Smooth muscle cell (in vitro differentiated cells): ENCODE measurements around the gene EXOC3L4. TPM values are rescaled to one million over a fixed set of nuclear protein-coding genes. Genes with fewer than 3 reads are reported as not detected.

Source experiments
- DNase-seq: peaks from one replicate; lab custom pipeline; 2025; ENCODE audit not compliant: unreplicated experiment; lab: John Stamatoyannopoulos, UW
- H2AFZ ChIP-seq: fragments of 200-600 bp; sonication (generic); 2 replicates; pipeline ENCODE4 v1.6.0; 2016; ENCODE audit warnings: antibody characterized with exemption, low read depth, mild to moderate bottlenecking
- H3F3A ChIP-seq: fragments of 200-600 bp; sonication (generic); 2 replicates; pipeline ENCODE4 v1.6.0; 2017; ENCODE audit warnings: antibody characterized with exemption, low read depth
- H3K27ac ChIP-seq: fragments of 200-600 bp; sonication (generic); 2 replicates; pipeline ENCODE4 v1.5.1; 2016; ENCODE audit warnings: low read depth, mild to moderate bottlenecking
- H3K27me3 ChIP-seq: fragments of 200-600 bp; sonication (generic); 2 replicates; pipeline ENCODE4 v1.6.1; 2016; ENCODE audit warnings: low read depth, mild to moderate bottlenecking
- H3K36me3 ChIP-seq: fragments of 200-600 bp; sonication (generic); 2 replicates; pipeline ENCODE4 v1.5.1; 2016; ENCODE audit warnings: low read depth
- H3K4me1 ChIP-seq: fragments of 200-600 bp; sonication (generic); 2 replicates; pipeline ENCODE4 v1.5.1; 2016; ENCODE audit warnings: low read depth
- H3K4me2 ChIP-seq: fragments of 200-600 bp; sonication (generic); 2 replicates; pipeline ENCODE4 v1.6.0; 2016; ENCODE audit warnings: mild to moderate bottlenecking
- H3K4me3 ChIP-seq: fragments of 200-600 bp; sonication (generic); 2 replicates; pipeline ENCODE4 v1.5.1; 2016; ENCODE audit warnings: mild to moderate bottlenecking
- H3K79me2 ChIP-seq: fragments of 200-600 bp; sonication (generic); 2 replicates; pipeline ENCODE4 v1.6.0; 2016; ENCODE audit warnings: low read depth, mild to moderate bottlenecking
- H3K9ac ChIP-seq: fragments of 200-600 bp; sonication (generic); 2 replicates; pipeline ENCODE4 v1.6.0; 2016; ENCODE audit warnings: low read depth
- H3K9me3 ChIP-seq: fragments of 200-600 bp; sonication (generic); replicated peaks from 2 replicates; pipeline ENCODE4 v1.5.1; 2016; ENCODE audit warnings: low read depth
- H4K20me1 ChIP-seq: fragments of 200-600 bp; sonication (generic); 2 replicates; pipeline ENCODE4 v1.6.0; 2016; ENCODE audit warnings: low read depth
- CTCF ChIP-seq: fragments of 200-600 bp; sonication (generic); IDR thresholded peaks from 2 replicates; pipeline ENCODE4 v1.5.1; 2017; ENCODE audit warnings: borderline replicate concordance, mild to moderate bottlenecking, antibody characterized with exemption; ENCODE audit not compliant: insufficient read depth, poor library complexity, severe bottlenecking
- WGBS: methylation state at CpG from one replicate; pipeline ENCODE4 v1.1.7; 2016; ENCODE audit warnings: low lambda C conversion rate; 5-methylcytosine and 5-hydroxymethylcytosine counted together
- polyA plus RNA-seq: library from polyadenylated mRNA; unstranded; fragments of >200 nt; fragmentation: Nextera tagmentation; extraction: Ambion mirVana; gene quantifications from 2 replicates; pipeline ENCODE4 v1.2.1, GENCODE V29; 2016
- total RNA-seq: library from RNA; depleted of rRNA; stranded (reverse); fragments of >200 nt; gene quantifications from 2 replicates; pipeline ENCODE4 v1.2.3, GENCODE V29; 2014

EXOC3L4 gene
- total and polyA plus RNA-seq, 2 experiments from 2014 or later = not detected

GRCh38 chr14:103057372-103058163 lies 37.0 kb upstream of the EXOC3L4 start, which contains the start of gene CDC42BPB:
CDC42BPB (minus strand) TSS chr14:103057549; CDS start chr14:103057173, 376 bp downstream.
- no peak for TF ChIP-seq CTCF
- Histone ChIP-seq H3K9me3 (no peaks in the 10 kb centered on the region), H3K4me2 (peak within 1 kb of the TSS; percentile 100), H3K79me2 (peaks cover 62% of the 10 kb centered on the region), H3F3A (peaks cover 3% of the 10 kb centered on the region), H3K9ac (peak within 1 kb of the TSS; percentile 78), H3K4me3 (peak within 1 kb of the TSS; percentile 88), H3K4me1 (peaks cover 17% of the 10 kb centered on the region), H4K20me1 (peaks cover 39% of the 10 kb centered on the region), H3K27ac (peak within 1 kb of the TSS; percentile 64), H3K27me3 (no peaks in the 10 kb centered on the region), H2AFZ (peak within 1 kb of the TSS; percentile 71), H3K36me3 (no peaks in the 10 kb centered on the region)
- under 1% methylated on average over 44 of the region's 113 CpGs for WGBS
- peak; percentile 76 for DNase-seq

- Histone ChIP-seq H2AFZ (peak overlapping the region; percentile 71), H3K36me3 (no peaks in the 10 kb centered on the region), H3K9ac (peak overlapping the region; percentile 61), H3K4me2 (peak overlapping the region; percentile 100), H3F3A (peaks cover 3% of the 10 kb centered on the region), H4K20me1 (peaks cover 31% of the 10 kb centered on the region), H3K9me3 (no peaks in the 10 kb centered on the region), H3K27me3 (no peaks in the 10 kb centered on the region), H3K4me3 (peak overlapping the region; percentile 79), H3K27ac (peak overlapping the region; percentile 5), H3K4me1 (peaks cover 17% of the 10 kb centered on the region), H3K79me2 (peaks cover 53% of the 10 kb centered on the region)
- no peak for TF ChIP-seq CTCF
- WGBS = 47% methylated on average over 38 of the region's 39 CpGs
- no peak for DNase-seq
Observed at GRCh38 chr14:103058164-103059055, 36.1 kb upstream of the EXOC3L4 start.

GRCh38 chr14:103059556-103059955 lies 35.0 kb upstream of the EXOC3L4 start:
- Histone ChIP-seq H3K4me2 (no peak overlapping the region), H3K4me1 (peaks cover 17% of the 10 kb centered on the region), H3K9me3 (no peaks in the 10 kb centered on the region), H3K9ac (no peak overlapping the region), H4K20me1 (peaks cover 19% of the 10 kb centered on the region), H3K4me3 (no peak overlapping the region), H3K27me3 (no peaks in the 10 kb centered on the region), H3K36me3 (no peaks in the 10 kb centered on the region), H3K27ac (no peak overlapping the region), H3F3A (peaks cover 3% of the 10 kb centered on the region), H3K79me2 (peaks cover 42% of the 10 kb centered on the region), H2AFZ (no peak overlapping the region)
- no peak for TF ChIP-seq CTCF
- no peak for DNase-seq
- 96% methylated on average over 5 of the region's 5 CpGs for WGBS
